Activated naive CD4-positive, alpha-beta T cell (primary cell): ENCODE measurements around the gene HSP90AA1.
"Not testable (repeated sequence)": the region's sequence is repeated elsewhere in the genome, so short reads cannot be mapped to it uniquely, and the experiment has no call there.

Source experiments
- DNase-seq, 4 experiments: peaks; one replicate each; lab custom pipeline; 2025; lab: John Stamatoyannopoulos, UW

HSP90AA1 gene

DNA sequence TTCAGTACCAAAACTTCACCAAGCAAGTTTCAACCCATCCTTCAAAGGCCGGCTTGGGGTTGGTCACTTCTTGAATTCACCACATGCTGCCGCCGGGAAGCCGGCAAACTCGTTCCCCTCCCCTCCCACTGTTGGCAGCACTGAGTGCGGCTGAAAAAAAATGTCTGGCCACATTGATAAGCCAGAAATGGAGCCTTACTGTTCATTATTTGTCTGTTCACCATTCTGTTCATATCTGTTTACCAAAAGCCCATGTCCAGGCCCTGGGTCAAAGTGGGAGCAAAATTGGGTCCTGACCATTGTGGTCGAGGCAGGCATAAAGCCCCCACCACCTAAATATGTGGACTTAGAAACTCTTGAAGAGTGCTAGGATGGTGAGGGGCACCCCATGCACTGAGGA lies 7.3 kb upstream of the HSP90AA1 start:
- DNase-seq, result no peak

DNA sequence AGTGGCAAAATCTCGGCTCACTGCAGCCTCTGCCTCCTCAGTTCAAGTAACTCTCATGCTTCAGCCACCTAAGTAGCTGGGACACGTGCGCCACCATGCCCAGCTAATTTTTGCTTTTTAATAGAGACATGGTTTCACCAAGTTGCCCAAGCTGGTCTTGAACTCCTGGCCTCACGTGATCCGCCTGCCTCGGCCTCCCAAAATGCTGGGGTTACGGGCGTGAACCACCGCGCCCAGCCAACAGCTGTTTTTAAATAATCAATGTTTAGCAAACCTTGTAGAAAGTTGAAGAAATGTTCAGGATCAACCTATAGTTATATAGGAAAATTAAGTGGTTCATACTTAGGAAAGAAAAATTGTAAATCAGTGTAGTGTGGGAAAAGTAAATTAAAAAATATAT lies 6.0 kb upstream of the HSP90AA1 start:
- no peak for DNase-seq

DNA sequence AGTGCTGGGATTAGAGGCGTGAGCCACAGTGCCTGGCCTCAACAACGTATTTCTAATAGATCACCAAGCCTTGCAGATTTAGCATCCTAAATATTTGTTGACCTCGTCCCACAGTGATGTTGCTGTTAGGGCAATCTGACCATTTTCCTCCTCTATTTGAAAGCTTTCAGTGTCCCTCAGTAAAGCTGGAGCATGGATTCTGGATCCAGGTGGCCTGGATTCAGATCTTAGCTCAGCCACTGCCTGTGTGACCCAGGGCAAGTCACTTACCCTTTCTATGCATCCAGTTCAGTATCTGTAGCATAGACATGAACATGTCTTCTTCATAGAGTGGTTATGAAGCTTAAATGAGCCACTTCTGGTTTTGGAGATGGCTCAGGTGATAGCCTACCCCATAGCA lies 3.9 kb upstream of the HSP90AA1 start:
- no peak for DNase-seq

DNA sequence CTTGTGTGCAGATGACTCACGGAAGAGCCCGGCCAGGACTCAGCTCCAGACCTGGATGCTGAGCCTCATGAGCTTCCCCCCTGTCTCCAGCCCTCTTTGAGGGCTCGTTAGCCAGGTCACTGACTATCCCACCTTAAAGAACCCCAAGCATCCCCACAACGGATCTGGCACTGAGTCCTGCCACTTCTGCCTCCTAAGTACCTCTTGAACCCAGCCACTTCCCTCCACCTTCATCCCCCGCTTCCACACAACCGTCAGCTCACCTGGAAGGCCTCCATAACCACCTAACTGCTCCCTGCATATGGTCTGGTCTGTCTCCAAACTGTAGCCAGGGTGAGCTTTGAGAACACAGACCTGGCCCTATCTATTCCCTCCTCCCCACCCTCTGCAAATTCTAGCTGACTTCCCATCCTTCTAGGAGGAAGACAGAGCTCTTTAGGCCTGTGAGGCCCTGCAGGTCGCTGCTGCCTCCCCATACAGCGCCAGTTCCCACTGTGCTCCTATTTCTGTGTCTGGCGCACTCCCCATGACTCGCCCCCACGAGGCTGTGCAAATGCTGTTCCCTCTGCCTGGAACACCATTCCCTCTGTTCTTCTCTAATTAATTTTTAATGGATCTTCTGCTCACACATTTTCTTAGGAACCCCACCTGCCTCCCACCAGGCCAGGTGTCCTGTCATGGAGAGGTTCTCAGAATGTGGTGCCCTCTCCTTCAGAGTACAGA lies 2.9 kb upstream of the HSP90AA1 start:
- no peak for DNase-seq

DNA sequence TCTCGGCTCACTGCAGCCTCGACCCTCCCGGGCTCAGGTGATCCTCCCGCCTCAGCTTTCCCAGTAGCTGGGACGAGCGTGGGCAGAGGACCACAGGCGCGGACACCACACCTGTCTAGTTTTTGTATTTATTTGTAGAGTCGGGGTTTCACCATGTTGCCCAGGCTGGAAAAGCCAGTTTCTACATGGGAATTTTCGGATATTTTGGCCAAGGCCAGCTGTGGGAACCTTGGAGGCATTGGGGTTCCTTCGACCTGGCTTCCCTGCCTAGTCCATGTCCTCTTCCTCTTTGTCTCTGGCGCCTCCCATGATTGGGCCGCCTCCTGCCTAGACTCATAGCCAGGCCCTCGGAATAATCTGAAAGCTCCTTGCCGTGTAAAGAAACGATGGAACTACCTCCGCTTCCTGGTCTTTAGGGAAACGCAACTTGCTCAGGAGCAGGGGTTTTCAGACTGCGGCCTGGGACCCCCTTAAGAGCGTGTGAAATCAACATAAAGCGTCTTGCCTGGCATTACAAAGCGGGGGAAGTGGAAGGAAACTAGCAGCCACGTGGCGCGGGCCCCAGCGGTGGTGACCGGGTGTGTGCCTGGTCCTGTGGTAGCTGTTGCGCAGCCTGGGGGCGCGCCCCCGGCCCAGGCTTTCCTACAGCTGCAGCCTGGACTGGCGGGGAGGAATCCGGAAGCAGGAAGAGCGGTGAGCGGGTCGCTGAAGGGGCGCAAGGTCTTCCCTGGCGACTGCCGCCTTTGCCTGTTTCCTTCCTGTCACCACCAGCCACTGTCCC lies 1.4 kb upstream of the HSP90AA1 start:
- DNase-seq, result peak; percentile 22 to 38 (median 30)

DNA sequence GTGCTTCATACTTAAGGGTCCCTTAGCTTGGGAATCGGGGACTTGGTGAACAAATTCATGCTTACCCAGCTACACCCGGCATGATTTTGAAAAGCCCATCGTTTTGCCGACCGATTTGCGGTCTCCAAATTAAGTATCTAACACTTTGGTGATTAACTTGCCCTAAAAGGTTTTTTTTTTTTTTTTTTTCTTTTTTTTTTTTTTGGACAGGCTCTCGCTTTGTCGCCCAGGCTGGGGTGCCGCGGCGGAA lies 843 bp upstream of the HSP90AA1 start:
- no peak for DNase-seq

DNA sequence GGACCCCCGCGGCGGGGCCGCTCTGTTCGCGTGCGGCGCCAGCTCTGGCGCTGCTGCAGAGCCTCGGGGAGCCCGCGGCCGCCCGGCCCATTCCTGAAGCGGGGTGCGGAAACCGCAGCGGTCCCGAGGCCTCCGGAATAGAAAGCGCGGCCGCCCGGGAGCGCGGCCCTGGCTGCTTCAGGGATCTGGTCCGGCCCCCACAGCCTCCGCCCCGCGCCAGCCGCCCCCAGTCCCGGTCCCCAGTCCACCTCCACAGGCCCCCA lies 204 bp downstream of the HSP90AA1 start:
- no peak for DNase-seq

DNA sequence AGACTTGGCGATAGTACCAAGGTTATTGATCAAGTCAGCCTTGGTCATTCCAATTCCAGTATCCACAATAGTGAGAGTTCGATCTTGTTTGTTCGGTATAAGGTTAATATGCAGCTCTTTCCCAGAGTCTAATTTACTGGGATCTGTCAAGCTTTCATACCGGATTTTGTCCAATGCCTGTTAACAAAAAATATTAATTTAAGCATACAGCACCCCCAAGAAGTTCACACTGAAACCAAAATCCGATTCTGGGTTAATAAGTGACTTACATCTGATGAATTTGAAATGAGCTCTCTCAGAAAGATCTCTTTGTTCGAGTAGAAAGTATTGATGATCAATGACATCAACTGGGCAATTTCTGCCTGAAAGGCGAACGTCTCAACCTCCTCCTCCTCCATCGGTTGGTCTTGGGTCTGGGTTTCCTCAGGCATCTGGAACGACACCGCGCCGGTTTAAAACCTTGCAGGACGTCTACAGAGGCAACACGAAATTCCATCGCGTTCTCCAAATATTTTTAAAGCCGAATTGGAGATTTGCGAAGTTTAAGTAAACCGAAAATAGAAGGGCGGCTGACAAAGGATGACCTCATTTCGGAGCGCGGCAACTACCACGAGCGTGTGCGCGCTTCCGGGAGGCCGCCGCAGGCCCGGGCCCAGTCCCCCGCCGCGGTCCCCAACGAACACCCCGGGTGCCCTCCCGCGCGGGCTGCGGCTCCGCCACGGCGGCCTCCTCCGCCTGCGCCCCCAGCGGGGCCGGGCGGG lies 716 bp downstream of the HSP90AA1 start:
- peak in 3 of 4 experiments; percentile 31 to 69 (median 38) for DNase-seq

DNA sequence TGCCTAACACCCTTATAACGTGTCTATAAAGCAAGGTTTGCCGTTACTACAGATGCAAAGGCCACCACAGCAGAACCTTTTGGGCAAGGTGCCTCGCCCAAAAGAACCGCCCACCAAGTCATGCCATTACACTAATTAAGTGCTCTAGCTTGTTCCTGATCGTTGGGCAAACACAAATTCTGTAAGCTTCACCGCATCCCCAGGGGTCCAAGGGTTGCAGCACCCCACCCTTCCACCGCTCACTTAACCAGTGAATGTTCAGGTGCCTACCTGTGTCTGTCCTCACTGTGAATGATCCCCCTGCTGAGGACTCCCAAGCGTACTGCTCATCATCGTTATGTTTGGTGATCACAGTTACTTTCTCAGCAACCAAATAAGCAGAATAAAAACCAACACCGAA lies 1.4 kb downstream of the HSP90AA1 start:
- no peak for DNase-seq

DNA sequence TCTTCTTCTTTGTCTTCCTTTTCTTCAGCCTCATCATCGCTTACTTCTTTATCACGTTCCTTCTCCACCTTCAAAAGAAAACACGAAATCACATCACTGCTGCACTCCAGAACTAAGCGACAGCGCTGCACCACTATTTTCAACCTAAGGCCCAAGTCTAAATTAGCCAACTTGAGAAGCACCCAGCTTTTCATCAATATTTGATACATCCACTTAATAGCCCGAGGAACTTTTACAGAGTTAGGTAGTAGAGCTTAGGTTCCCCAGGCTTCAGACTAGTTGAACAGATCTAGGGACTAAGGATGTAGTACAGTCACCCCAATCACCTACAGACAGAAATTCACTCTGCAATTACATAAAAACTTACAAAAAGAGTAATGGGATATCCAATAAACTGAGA lies 1.9 kb downstream of the HSP90AA1 start:
- DNase-seq, result no peak

DNA sequence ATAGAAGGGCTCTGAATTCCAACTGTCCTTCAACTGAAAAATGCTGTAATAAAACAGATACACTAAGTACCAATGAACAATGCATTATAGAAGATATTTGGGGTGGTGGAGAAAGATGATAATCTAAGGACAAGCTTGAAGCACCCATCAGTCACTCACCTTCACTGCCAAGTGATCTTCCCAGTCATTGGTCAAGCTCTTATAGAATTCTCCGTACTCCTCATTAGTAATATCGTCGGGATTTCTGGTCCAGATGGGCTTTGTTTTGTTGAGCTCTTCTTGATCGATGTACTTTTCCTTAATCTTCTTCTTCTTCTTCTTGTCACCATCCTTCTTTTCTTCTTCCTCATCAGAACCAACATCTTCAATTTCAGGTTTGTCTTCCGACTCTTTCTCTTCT lies 2.3 kb downstream of the HSP90AA1 start:
- DNase-seq, result not testable (repeated sequence)

DNA sequence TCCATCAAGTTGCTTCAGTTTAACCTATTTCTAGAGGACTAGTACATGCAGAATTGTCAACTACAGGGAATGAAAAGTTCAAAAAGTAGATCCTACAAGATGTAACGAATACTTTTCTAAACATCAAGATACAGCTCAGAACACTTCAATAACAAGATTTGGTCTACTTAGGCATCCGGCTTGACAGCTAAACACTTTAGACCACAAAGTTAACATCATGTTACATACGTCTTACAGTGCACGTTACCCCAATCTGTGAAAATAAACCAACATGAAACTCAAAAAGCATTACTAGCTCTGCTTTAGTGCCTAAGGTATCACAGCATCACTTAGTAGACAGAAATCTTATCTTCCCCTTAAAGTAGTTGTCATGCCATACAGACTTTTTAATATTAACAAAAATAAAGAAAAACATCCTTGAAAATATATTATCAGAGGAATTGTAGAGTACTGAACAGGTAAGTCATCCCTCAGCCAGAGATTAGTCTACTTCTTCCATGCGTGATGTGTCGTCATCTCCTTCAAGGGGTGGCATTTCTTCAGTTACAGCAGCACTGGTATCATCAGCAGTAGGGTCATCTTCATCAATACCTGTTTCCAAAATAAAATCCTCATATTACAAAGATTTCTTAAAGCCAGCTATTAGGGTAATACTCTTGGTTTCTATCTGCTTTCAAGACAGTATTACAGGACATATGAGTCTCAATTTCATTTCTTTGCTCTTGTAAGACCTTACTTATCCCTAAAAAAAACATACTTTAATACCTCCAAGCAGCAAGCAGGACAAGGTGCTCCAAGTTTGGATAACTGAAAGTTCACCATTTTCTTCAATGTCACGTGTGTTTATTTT lies 5.4 kb downstream of the HSP90AA1 start:
- no peak for DNase-seq

DNA sequence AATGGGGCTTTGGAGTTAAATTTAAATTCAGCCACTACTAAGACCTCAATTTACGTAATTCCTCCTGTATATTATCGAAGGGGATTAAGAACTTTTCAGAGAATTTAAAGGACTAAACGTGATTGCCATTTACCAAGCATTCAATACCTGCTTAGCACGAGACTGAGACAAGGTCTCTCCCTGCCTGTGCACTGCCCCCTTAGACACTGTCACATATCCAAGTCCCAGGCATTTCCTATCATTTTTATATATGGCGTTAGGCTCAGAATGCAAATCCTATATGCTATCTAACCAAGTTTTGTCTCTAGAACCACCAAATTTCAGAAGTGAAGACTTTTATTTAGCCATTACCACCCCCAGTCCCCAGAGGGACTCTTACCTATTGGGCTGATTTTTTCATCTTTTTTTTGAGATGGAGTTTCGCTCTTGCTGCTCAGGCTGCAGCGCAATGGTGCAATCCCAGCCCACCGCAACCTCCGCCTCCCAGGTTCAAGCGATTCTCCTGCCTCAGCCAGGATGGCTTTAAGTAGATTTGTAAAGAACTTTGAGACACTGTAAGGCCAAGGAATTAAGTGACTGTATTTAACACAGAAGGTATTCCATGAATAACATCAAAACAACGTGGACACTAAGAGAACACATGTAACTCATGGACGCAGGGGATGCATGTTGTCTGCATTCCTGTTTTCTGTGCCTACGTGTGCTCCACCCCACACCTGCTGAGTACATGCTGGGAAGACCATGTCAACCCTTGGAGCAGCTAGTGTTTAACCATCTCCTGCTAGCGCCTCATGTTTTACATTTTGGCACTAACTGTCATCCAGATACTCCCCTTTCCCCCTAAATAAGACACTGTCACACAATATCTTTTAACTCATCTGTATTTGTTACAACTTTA lies 6.4 kb downstream of the HSP90AA1 start:
- DNase-seq, result no peak

DNA sequence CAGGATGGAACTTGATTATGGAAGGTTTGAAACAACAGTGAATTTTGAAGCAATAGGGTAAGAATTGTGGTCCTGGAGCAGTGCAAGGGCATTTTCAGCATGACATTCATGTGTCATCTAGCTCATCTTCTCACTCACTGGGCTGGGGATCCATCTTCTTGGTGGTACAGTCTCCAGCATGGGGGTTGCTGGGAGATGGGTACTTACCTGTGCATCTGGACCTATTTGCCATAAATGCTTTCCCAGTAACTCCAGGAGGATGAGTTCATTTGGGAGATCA lies 7.2 kb downstream of the HSP90AA1 start:
- no peak for DNase-seq

DNA sequence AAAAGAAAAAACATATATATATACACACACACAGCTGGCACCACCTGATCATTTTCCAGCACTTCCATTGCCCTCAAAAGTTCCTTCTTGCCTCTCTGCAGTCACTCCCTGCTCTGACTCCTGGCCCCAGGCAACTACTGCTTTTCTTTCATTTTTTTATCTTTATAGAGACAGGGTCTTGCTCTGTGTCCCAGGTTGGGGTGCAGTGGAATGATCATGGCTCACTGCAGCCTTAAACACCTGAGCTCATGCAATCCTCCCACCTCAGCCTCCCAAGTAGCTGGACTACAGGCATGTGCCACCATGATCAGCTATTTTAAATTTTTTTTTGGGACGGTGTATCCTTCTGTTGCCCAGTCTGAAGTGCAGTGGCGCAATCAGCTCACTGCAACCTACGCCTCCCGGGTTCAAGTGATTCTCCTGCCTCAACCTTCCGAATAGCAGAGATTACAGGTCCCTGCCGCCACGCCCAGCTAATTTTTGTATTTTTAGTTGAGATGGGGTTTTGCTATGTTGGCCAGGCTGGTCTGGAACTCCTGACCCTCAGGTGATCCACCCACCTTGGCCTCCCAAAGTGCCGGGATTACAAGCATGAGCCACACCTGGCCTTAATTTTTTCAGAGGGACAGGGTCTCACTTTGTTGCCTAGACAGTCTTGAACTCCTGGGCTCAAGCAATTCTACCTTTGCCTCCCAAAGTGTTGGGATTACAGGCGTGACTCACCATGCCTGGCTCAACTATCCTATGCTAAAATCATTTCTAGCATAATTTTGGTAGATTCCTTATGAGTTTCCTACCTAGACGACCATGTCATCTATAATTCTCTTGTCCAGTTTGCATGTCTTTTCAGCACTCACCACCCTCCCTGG lies 7.8 kb downstream of the HSP90AA1 start:
- DNase-seq, result no peak

DNA sequence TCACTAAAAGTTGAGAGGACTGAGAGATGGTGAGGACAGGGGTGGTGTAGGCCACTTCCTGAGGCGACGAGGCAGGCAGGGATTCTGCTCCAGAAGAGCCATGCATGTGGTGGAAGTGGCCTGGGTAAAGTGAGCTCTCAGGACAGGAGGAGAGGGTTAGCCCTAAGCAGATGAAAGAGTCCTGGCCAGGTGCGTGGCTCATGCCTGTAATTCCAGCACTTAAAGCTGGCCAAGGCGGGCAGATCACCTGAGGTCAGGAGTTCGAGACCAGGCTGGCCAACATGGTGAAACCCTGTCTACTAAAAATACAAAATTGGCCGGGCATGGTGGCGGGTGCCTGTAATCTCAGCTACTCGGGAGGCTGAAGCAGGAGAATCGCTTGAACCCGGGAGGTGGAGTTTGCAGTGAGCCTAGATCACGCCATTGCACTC lies 8.5 kb downstream of the HSP90AA1 start:
- not testable (repeated sequence) for DNase-seq

DNA sequence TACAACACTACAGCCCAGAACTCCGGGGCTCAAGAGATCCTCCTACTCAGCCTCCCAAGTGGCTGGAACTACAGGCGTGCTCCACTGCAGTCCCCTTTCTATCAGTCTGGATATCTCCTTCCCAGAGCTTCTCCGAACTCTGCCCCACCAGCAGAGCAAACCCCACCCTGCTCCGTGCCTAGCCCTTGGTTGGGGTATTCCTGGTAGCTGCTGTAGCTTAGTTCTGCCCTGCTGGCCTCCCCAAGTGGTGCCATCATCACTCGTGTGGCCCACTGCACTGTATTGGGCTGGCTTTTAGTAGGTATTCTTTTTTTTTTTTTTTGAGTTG lies 9.5 kb downstream of the HSP90AA1 start:
- DNase-seq, result no peak

DNA sequence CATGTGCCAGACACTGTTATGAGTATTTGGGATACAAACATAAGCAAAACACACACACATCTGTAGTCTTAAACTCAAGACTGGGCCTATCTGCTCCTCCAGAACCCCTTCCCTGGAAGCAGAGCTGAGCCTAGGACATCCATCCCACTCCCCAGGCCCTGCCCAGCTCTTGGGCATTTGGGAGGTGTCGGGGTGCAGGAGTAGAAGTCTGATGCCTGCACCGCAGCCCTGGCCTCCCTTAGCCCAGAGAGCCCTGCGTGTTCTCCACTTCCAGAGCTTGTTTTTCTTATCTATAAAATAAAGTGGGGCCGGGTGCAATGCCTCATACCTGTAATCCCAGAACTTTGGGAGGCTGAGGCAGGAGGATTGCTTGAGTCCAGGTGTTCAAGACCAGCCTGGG lies 11.7 kb downstream of the HSP90AA1 start:
- no peak for DNase-seq

DNA sequence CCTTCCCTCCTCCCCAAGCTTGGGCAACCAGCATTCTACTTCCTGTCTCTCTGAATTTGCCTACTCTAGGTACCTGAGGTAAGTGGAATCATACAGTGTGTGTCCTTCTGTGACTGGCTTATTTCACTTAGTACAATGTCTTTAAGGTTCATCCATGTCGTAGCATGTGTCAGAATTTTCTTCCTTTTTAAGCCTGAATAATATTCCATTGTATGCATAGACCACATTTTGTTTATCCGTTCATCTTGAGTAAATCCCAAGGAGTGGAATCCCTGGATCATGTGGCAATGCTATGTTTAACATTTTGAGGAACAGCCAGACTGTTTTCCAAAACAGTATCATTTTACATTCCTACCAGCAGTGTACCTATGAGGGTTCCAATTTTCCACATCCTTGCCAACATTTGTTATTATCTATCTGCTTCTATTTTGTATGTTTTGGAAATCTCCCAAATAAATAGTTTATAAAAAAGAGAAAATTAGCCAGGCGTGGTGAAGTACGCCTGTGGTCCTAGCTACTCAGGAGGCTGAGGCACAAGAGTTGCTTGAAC lies 12.4 kb downstream of the HSP90AA1 start:
- no peak for DNase-seq

DNA sequence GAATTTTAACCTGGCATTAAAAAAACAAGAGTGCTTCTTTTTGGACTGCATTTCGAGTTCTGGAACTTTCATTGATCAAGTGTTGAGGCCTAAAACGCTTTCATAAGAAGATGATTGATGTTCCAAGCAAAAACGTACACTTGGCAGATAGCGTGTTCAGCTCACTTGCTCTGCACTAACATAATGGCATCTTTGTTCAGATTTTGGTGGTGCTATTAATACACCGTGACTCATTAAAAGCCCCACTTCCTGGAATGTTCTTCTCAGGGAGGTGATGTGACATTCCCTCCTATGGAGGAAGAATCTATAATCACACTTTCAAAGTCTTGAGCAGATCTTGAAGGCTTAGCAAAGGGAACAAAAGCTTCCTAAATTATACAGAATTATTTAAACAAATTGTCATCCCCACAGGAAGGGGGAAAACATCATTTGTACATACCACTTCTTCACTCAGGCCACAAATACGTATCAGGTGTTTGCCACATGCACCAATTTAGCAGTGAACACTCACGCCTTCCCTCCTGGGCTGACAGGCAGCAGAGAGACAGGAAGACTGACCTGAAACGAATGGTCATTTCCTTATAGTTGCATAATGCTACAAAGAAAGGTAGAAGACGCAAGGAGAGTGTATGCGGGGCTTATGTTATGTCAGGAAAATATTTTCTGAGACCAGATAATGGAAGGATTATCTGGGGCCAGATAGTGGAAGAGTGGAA lies 15.4 kb downstream of the HSP90AA1 start:
- DNase-seq, result no peak
